Activated CD8-positive, alpha-beta T cell treated with anti-CD3 and anti-CD28 coated beads for 36 hours (primary cell): ENCODE measurements around the gene HM13. TPM values are rescaled to one million over a fixed set of nuclear protein-coding genes. Genes with fewer than 3 reads are reported as not detected.

Experiments used
- ATAC-seq: fragments of 200-7000 bp; cut with Tn5 transposase; one replicate; pipeline ENCODE4 v1.10.0; 2021; ENCODE audit warnings: mild to moderate bottlenecking, moderate library complexity
- CTCF ChIA-PET: fragments of 350-600 bp; sonication (Branson Sonifier 250); formaldehyde crosslinking; loops from one replicate; lab custom pipeline; 2021; ENCODE audit warnings: antibody characterized with exemption; lab: Charles Lee
- POLR2A ChIA-PET: fragments of 350-600 bp; sonication (Branson Sonifier 250); formaldehyde crosslinking; loops from one replicate; lab custom pipeline; 2021; ENCODE audit warnings: antibody characterized with exemption; lab: Charles Lee
- DNase-seq: peaks from one replicate; pipeline ENCODE4 v3.0.0-alpha.2; 2020
- H3K27ac Mint-ChIP-seq: one replicate; pipeline ENCODE4 v1.8.0; 2021; ENCODE audit warnings: mild to moderate bottlenecking, mixed read lengths
- H3K27me3 Mint-ChIP-seq: one replicate; pipeline ENCODE4 v1.8.0; 2021; ENCODE audit warnings: mixed read lengths
- H3K36me3 Mint-ChIP-seq: one replicate; pipeline ENCODE4 v1.8.0; 2021; ENCODE audit warnings: low read depth, mixed read lengths
- H3K4me1 Mint-ChIP-seq: one replicate; pipeline ENCODE4 v1.8.0; 2021; ENCODE audit warnings: low read depth, mixed read lengths
- H3K4me3 Mint-ChIP-seq: one replicate; pipeline ENCODE4 v1.8.0; 2021; ENCODE audit warnings: mild to moderate bottlenecking, moderate library complexity, mixed read lengths
- H3K9me3 Mint-ChIP-seq: one replicate; pipeline ENCODE4 v1.8.0; 2021; ENCODE audit warnings: mixed read lengths
- intact Hi-C: fragments of 100-400 bp; cut with micrococcal nuclease; formaldehyde crosslinking; loops from one replicate; pipeline ENCODE4 v1.10.0; 2022
- total RNA-seq, 2 experiments: library from RNA; stranded (reverse); gene quantifications; one replicate each; pipeline ENCODE4 v1.2.3, GENCODE V29; 2021
- TF ChIP-seq, protein P1 (sequence below): fragments of 200-600 bp; IDR thresholded peaks from one replicate; pipeline ENCODE4 v1.8.0; 2022; ENCODE audit warnings: antibody characterized with exemption, mild to moderate bottlenecking

HM13 gene
- total RNA-seq, 2 experiments from 2014 or later = 91.6 to 95.5 TPM

DNA sequence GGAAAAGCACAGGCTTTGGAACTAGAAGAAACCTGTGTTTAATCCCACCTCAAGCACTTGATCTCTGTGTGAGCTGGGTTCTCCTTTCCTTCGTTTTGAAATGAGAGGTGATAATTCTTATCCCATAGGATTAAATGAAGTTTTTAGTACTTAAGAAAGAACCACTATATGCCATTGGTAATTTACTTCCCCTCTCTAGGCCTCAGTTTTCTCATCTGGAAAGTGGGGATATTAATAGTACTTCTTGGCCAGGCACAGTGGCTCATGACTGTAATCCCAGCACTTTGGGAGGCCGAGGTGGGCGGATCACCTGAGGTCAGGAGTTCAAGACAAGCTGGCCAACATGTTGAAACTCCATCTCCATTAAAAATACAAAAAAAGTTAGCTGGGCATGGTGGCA, 25.1 kb upstream of the HM13 start:
- no peak overlapping the region for H3K4me3 Mint-ChIP-seq
- intact Hi-C loops = no loop called here
- H3K4me1 Mint-ChIP-seq = peaks cover 19% of the 10 kb centered on the region
- peaks cover 22% of the 10 kb centered on the region for H3K27me3 Mint-ChIP-seq
- H3K9me3 Mint-ChIP-seq = no peaks in the 10 kb centered on the region
- ChIA-PET POLR2A (interaction anchor here (1.0 kb wide), 1 partner anchor 14 kb away, joined by 4 read pairs; no protein-coding TSS in a partner anchor), CTCF (interaction anchor here (1.0 to 9.2 kb wide), 5 partner anchors 13 to 123 kb away, joined by 3 to 57 read pairs (median 3); partner anchors contain the start of gene HM13)
- no peak for DNase-seq
- no peak for ATAC-seq
- H3K27ac Mint-ChIP-seq = no peak overlapping the region
- TF ChIP-seq, protein P1, sequence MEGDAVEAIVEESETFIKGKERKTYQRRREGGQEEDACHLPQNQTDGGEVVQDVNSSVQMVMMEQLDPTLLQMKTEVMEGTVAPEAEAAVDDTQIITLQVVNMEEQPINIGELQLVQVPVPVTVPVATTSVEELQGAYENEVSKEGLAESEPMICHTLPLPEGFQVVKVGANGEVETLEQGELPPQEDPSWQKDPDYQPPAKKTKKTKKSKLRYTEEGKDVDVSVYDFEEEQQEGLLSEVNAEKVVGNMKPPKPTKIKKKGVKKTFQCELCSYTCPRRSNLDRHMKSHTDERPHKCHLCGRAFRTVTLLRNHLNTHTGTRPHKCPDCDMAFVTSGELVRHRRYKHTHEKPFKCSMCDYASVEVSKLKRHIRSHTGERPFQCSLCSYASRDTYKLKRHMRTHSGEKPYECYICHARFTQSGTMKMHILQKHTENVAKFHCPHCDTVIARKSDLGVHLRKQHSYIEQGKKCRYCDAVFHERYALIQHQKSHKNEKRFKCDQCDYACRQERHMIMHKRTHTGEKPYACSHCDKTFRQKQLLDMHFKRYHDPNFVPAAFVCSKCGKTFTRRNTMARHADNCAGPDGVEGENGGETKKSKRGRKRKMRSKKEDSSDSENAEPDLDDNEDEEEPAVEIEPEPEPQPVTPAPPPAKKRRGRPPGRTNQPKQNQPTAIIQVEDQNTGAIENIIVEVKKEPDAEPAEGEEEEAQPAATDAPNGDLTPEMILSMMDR = no peak
- no peaks in the 10 kb centered on the region for H3K36me3 Mint-ChIP-seq

DNA sequence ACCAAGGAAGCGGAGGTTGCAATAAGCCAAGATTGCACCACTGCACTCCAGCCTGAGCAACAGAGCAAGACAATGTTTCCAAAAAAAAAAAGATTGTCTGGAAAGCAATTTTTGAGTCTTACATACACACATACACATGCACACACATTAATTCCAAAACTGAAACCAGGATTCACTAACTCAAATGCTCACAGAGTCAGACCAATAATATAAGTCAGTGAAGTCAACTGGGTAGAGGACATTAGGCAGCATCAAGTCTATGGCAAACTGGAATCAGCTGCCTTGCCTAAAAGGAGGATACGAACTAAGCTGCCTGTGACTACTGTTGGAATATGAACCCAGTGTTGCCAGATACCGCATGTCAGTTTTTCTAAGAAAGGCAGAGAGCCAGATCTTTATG, 23.5 kb upstream of the HM13 start:
- no peak for DNase-seq
- ChIA-PET CTCF (interaction anchor here (9.2 kb wide), 1 partner anchor 12 kb away, joined by 57 read pairs; no protein-coding TSS in a partner anchor), POLR2A (no interaction called here)
- Mint-ChIP-seq H3K4me3 (no peak overlapping the region), H3K9me3 (no peaks in the 10 kb centered on the region), H3K36me3 (no peaks in the 10 kb centered on the region), H3K27ac (no peak overlapping the region), H3K4me1 (peaks cover 15% of the 10 kb centered on the region), H3K27me3 (peaks cover 19% of the 10 kb centered on the region)
- intact Hi-C loops = no loop called here
- ATAC-seq = no peak
- TF ChIP-seq, protein P1 = no peak

DNA sequence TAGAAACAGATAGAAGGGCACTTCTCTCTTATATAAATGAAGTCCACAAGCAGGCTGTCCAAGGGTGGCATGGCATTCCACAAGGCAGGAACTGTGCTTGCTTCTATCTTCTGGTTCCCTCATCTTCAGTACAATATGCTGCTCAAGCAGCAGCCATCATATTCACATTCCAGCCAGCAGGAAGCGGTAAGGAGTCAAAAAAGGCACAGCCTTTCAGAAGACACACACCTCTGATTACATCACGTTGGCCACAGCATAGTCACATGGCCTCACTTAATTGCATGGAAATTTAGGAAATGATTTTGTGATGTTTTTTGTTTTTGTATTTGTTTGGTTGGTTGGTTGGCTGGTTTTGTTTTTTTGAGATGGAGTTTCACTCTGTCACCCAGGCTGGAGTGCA, 20.1 kb upstream of the HM13 start:
- TF ChIP-seq, protein P1 = no peak
- Mint-ChIP-seq H3K27me3 (peaks cover 14% of the 10 kb centered on the region), H3K4me3 (no peak overlapping the region), H3K27ac (no peak overlapping the region), H3K4me1 (no peaks in the 10 kb centered on the region), H3K36me3 (no peaks in the 10 kb centered on the region), H3K9me3 (no peaks in the 10 kb centered on the region)
- CTCF ChIA-PET = interaction anchor here (1.3 kb wide), 1 partner anchor 9 kb away, joined by 5 read pairs; no protein-coding TSS in a partner anchor
- DNase-seq = no peak
- POLR2A ChIA-PET = no interaction called here
- ATAC-seq = no peak
- intact Hi-C loops = no loop called here

DNA sequence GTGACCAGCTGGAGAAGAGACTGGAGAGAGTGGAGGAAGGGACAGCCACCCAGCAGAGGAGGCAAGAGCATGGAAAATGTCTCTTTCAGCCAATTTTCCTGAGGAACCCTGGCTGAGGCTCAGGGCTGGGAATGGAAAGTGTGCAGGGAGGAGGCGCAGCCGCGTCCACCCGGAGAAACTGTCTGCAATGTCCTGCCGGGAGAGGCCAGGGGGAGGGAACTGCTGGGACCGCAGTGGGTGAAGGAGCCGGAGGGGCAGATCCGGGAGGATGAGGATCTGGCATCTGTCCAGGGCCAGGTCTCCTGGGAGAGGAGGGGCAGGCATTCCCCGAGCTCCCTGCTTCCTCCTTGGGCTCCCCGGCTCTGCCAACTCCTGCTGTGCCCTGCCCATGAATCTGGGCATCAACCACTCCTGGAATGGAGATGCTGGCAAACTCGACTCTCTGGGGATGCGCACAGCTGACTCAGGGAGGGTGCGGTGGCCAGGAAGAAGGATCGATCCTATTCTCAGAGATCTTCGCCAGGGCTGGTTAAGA, 17.4 kb upstream of the HM13 start:
- POLR2A ChIA-PET = no interaction called here
- TF ChIP-seq, protein P1 = no peak
- no peak overlapping the region for H3K4me3 Mint-ChIP-seq
- DNase-seq = no peak
- no peaks in the 10 kb centered on the region for H3K9me3 Mint-ChIP-seq
- no peak overlapping the region for H3K27ac Mint-ChIP-seq
- H3K4me1 Mint-ChIP-seq = no peaks in the 10 kb centered on the region
- H3K27me3 Mint-ChIP-seq = peaks cover 14% of the 10 kb centered on the region
- ATAC-seq = no peak
- H3K36me3 Mint-ChIP-seq = no peaks in the 10 kb centered on the region
- intact Hi-C loops = no loop called here
- CTCF ChIA-PET = no interaction called here

DNA sequence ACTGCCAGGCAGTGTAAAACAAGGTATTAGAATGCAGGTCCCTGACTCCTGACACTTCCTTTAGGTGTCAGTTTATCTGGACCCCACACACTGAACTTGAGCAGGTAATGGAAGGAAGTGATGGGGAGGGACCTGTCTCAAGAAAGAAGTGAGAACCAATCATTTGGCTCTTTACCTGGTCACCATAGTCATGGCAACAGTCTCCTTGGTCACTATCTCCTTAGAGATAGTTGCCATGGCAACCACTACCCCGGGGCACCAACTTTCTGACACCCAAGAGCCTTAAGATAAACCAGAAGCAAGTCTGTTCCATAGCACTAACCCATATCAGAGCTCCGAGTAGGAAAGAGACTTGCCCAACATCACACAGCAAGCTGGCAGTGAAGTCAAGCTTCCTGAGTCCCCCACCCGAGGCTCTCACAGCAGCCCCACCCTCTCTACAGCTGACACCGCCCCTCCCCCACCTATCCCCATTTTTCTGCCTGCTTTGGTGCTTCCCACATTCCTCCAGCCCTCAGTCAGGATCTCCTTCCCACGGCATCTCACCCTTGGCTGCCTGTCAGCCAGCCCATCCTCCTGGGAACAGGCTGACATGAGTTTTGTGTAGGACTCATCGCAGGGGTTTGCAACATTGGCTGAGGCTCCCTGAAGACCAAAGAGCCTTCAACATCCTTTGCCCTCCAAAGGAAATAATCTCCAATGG, 16.3 kb upstream of the HM13 start:
- H3K4me3 Mint-ChIP-seq = no peak overlapping the region
- intact Hi-C loops = no loop called here
- ChIA-PET CTCF (interaction anchor here (0.9 to 1.4 kb wide), 2 partner anchors 37 to 42 kb away, joined by 3 read pairs; no protein-coding TSS in a partner anchor), POLR2A (no interaction called here)
- no peaks in the 10 kb centered on the region for H3K9me3 Mint-ChIP-seq
- no peaks in the 10 kb centered on the region for H3K4me1 Mint-ChIP-seq
- DNase-seq (no peak), ATAC-seq (no peak)
- H3K27me3 Mint-ChIP-seq = peaks cover 14% of the 10 kb centered on the region
- H3K36me3 Mint-ChIP-seq = no peaks in the 10 kb centered on the region
- TF ChIP-seq, protein P1 = no peak
- no peak overlapping the region for H3K27ac Mint-ChIP-seq
